Breast epithelium (tissue), 4 donors: ENCODE data around the gene FYB1. TPM values are rescaled to one million over a fixed set of nuclear protein-coding genes. Genes with fewer than 3 reads are reported as not detected.

Source experiments
- DNase-seq, 2 donors: peaks; one replicate each; pipeline ENCODE4 v3.0.0-alpha.2; 2019; ENCODE audit warnings: low spot score in 2 of 2
- H3K27ac ChIP-seq, 2 donors: fragments of 200-600 bp; sonication (generic) in 1 of 2; one replicate each; pipeline ENCODE4 v1.5.1; 2016 to 2019; ENCODE audit warnings: mild to moderate bottlenecking in 1 of 2
- H3K27me3 ChIP-seq, 2 donors: fragments of 200-600 bp; sonication (generic) in 1 of 2; one replicate each; pipeline versions ENCODE4 v1.5.1 to v1.6.0; 2017 to 2019; ENCODE audit warnings: control low read depth in 1 of 2, mild to moderate bottlenecking in 1 of 2
- H3K36me3 ChIP-seq: fragments of 200-600 bp; one replicate; pipeline ENCODE4 v1.5.1; 2019
- H3K4me1 ChIP-seq, 2 donors: fragments of 200-600 bp; sonication (generic); one replicate each; pipeline ENCODE4 v1.5.1; 2016 to 2019; ENCODE audit warnings: control low read depth in 1 of 2
- H3K4me3 ChIP-seq, 3 donors: fragments of 200-600 bp; sonication (generic); 1 replicate in 2 of 3; 2 replicates in 1 of 3; pipeline ENCODE4 v1.5.1; 2016 to 2019; ENCODE audit warnings: mild to moderate bottlenecking in 3 of 3, moderate library complexity in 2 of 3
- H3K9me3 ChIP-seq, 2 donors: fragments of 200-600 bp; sonication (generic) in 1 of 2; one replicate each; pipeline ENCODE4 v1.5.1; 2016 to 2019; ENCODE audit warnings: control low read depth in 1 of 2
- POLR2A ChIP-seq: fragments of 450-650 bp; IDR thresholded peaks from one replicate; pipeline ENCODE4 v1.6.1; 2016; ENCODE audit warnings: antibody characterized with exemption, mild to moderate bottlenecking, moderate library complexity
- POLR2AphosphoS5 ChIP-seq, 3 donors: sonication (generic); formaldehyde crosslinking; IDR thresholded peaks; one replicate each; pipeline ENCODE4 v1.6.1; 2017; ENCODE audit warnings: antibody characterized with exemption in 3 of 3
- intact Hi-C: fragments of 100-400 bp; cut with DNase I; formaldehyde crosslinking; loops from one replicate; pipeline ENCODE4 v1.15.1; 2023; ENCODE audit warnings: low total_unique reads
- total RNA-seq, 3 donors: library from RNA; depleted of rRNA; stranded (reverse); fragments of >200 nt; gene quantifications; one replicate each; pipeline ENCODE4 v1.1.0, GENCODE V29; 2016
- TF ChIP-seq, protein P1 (sequence below), 3 donors: fragments of 450-650 bp; IDR thresholded peaks; one replicate each; pipeline ENCODE4 v1.5.1; 2016 to 2017; ENCODE audit warnings: antibody characterized with exemption in 3 of 3, mild to moderate bottlenecking in 3 of 3, moderate library complexity in 3 of 3

FYB1 gene
- total RNA-seq, 3 donors from 2014 or later, result 10.2 to 17.9 (median 11.4) TPM

DNA sequence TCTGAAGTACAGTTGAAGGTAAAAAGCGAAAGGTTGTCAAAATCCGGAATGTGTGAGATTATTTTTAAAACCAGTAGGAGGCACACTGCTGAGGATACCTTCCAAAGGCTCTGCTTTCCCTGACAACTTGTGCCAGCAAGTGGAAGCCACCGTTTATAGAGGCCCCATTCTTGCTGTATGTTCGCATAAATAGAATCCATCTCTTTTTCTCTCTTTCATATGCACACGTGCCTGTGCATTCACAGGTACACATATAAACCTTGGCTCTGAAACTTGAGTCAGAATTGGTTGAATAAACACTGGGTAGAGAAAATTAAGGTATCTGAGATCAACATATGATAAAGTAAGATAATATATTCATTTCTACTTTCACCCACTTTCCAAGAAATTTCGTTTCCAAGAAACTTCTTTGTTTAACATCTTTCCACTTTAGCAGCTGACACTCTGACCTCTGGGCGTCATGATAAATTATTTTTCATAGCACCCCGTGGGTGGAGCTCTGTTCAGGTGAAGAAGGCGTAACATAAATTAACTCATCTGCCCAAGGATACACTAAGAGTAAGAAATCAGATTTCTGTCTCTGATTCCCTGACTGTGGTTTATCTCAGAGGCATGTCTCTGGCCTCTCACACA, 81.4 kb downstream of the FYB1 start:
- no peak overlapping the region for H3K27ac ChIP-seq
- intact Hi-C loops, result no loop called here
- no peaks in the 10 kb centered on the region for H3K4me1 ChIP-seq
- no peaks in the 10 kb centered on the region for H3K9me3 ChIP-seq
- H3K27me3 ChIP-seq, result no peaks in the 10 kb centered on the region
- no peak overlapping the region for H3K4me3 ChIP-seq
- no peak for DNase-seq
- TF ChIP-seq, protein P1, sequence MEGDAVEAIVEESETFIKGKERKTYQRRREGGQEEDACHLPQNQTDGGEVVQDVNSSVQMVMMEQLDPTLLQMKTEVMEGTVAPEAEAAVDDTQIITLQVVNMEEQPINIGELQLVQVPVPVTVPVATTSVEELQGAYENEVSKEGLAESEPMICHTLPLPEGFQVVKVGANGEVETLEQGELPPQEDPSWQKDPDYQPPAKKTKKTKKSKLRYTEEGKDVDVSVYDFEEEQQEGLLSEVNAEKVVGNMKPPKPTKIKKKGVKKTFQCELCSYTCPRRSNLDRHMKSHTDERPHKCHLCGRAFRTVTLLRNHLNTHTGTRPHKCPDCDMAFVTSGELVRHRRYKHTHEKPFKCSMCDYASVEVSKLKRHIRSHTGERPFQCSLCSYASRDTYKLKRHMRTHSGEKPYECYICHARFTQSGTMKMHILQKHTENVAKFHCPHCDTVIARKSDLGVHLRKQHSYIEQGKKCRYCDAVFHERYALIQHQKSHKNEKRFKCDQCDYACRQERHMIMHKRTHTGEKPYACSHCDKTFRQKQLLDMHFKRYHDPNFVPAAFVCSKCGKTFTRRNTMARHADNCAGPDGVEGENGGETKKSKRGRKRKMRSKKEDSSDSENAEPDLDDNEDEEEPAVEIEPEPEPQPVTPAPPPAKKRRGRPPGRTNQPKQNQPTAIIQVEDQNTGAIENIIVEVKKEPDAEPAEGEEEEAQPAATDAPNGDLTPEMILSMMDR (IDR thresholded peaks at IDR 0.05), result no peak
- no peak for TF ChIP-seq POLR2AphosphoS5 (IDR thresholded peaks at IDR 0.05)
- no peak for TF ChIP-seq POLR2A
- no peaks in the 10 kb centered on the region for H3K36me3 ChIP-seq

DNA sequence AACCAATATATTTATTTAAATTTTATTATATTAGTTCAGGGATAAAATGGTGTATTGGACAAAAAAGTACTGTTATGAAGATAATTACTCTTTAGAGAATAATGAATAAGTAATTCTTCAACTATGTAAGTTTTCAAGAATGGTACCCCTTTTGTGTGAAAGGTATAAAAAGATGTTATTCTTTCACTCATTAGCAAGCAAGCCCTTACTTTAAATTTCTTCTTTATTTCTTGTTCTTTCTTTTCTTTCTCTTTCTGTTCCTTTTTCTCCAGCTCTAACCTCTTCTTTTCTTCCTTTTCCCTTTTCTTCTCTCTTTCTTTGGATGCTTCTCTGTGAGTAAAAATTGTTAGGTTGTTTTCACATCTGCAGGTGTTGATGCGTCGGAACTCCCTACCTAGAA, 82.0 kb downstream of the FYB1 start:
- Histone ChIP-seq H3K27me3 (no peaks in the 10 kb centered on the region), H3K4me1 (no peaks in the 10 kb centered on the region), H3K9me3 (no peaks in the 10 kb centered on the region), H3K27ac (no peak overlapping the region), H3K36me3 (no peaks in the 10 kb centered on the region), H3K4me3 (no peak overlapping the region)
- no peak for DNase-seq
- intact Hi-C loops, result no loop called here
- TF ChIP-seq POLR2AphosphoS5 (IDR thresholded peaks at IDR 0.05), result no peak
- no peak for TF ChIP-seq POLR2A
- TF ChIP-seq, protein P1 (IDR thresholded peaks at IDR 0.05), result no peak

DNA sequence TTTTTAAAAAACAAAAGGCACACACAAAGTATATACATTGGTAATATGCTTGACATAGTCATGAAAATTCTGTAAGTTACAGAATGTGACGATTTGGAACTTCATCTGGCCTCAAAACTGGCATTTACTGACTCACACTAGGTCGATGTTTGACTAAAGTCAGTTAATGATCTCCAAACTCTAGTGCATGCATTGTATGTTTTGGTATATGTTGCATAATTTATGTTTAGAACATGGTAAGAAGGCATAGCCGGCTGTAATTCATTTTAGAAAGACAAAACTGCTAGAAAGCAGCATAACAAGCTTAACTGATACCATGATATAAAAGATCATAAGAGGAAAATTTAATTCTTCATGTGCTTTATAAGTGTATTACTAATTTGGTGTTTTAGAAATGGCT, 86.6 kb downstream of the FYB1 start:
- Histone ChIP-seq H3K4me1 (no peaks in the 10 kb centered on the region), H3K4me3 (no peak overlapping the region), H3K27ac (no peak overlapping the region), H3K9me3 (no peaks in the 10 kb centered on the region), H3K36me3 (no peaks in the 10 kb centered on the region), H3K27me3 (no peaks in the 10 kb centered on the region)
- no peak for DNase-seq
- intact Hi-C loops, result no loop called here
- TF ChIP-seq, protein P1 (IDR thresholded peaks at IDR 0.05), result no peak
- no peak for TF ChIP-seq POLR2AphosphoS5 (IDR thresholded peaks at IDR 0.05)
- TF ChIP-seq POLR2A, result no peak

DNA sequence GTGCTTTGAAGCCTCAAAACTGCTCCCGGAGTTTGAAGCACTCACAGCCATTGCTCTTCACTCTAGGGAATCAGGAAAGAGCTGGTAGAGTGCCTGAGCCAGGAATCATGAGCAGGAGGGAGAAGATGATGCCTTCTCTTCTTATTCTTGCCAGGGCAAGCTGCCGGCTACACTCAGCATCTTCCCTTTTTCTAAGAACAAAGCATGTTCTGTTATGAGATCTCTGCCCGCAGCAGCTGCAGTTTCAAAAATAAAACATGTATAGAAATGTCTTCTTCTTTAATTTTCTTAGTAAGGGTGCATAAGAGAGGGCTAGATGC, 87.3 kb downstream of the FYB1 start:
- no peak for TF ChIP-seq POLR2A
- no peak for TF ChIP-seq POLR2AphosphoS5 (IDR thresholded peaks at IDR 0.05)
- TF ChIP-seq, protein P1 (IDR thresholded peaks at IDR 0.05), result no peak

DNA sequence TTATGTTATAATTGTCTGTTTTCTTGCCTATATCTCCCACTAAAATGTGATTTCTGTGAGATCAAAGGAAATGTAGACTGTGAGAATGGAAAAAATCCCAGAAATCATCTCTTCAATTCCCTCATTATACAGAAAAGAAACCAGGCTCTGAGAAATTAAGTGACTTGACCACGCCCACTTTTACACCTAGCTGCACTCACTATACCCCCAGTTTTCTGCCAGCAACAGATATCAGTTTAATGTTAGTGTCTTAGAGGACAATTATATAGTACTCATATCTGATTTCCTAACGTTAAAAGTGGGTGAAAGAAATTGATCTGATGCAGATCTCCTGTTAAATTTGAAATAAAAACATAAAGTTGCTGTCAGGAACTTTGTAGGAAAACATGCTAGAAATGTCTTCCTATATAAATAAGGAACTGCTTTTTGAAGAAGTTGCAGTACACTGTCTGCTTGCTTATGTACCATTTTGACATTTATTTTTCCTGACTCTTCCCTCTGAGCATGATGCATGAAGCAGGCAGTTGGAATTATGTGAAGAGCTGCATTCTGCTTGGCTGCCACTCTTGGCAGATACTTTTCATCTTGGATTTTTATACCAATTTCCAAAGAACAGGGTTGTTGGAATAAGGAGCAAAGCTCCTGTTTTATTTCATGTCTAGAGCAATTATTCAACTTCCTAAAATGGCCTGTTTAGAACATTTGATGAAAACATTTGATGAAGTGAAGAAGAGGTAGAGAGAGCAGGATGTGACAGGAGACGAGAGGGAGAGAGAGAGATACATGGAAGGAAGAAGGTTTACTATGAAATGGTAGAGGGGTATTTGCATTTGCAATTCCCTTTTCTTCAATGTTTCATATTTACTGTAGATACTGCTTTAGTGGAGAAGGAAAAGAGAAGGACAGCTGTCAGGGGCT, 87.9 kb downstream of the FYB1 start:
- no peak overlapping the region for H3K27ac ChIP-seq
- no peak overlapping the region for H3K4me3 ChIP-seq
- no peaks in the 10 kb centered on the region for H3K27me3 ChIP-seq
- DNase-seq, result no peak
- intact Hi-C loops, result no loop called here
- H3K4me1 ChIP-seq, result no peaks in the 10 kb centered on the region
- no peaks in the 10 kb centered on the region for H3K9me3 ChIP-seq
- no peaks in the 10 kb centered on the region for H3K36me3 ChIP-seq
- no peak for TF ChIP-seq POLR2AphosphoS5 (IDR thresholded peaks at IDR 0.05)
- TF ChIP-seq, protein P1 (IDR thresholded peaks at IDR 0.05), result no peak
- TF ChIP-seq POLR2A, result no peak

More for the DNA sequence above, 87.3 kb downstream of the FYB1 start:
- no peaks in the 10 kb centered on the region for H3K4me1 ChIP-seq
- H3K36me3 ChIP-seq, result no peaks in the 10 kb centered on the region
- intact Hi-C loops, result no loop called here
- H3K9me3 ChIP-seq, result no peaks in the 10 kb centered on the region
- no peaks in the 10 kb centered on the region for H3K27me3 ChIP-seq
- H3K27ac ChIP-seq, result no peak overlapping the region
- H3K4me3 ChIP-seq, result no peak overlapping the region
- DNase-seq, result no peak
